CD4-positive, alpha-beta T cell treated with Interleukin-4 for 1 hour (primary cell): Measurements from ENCODE around the gene OR56A1.
A peak's percentile ranks its signal among the peaks of the same experiment; 100 is the strongest.
"Not testable (repeated sequence)": the region's sequence is repeated elsewhere in the genome, so short reads cannot be mapped to it uniquely, and the experiment has no call there.

Source experiments
- DNase-seq, 2 donors: peaks; one replicate each; pipeline ENCODE4 v3.0.0-alpha.2; 2020 to 2022

The OR56A1 gene

GRCh38 chr11:6030708-6031405 lies at the start of gene OR56A1:
Gene OR56A1 (minus strand): TSS chr11:6030758. CDS start chr11:6027692, 3,066 bp downstream.
- no peak for DNase-seq

- no peak for DNase-seq
These were observed 48.9 kb upstream of the OR56A1 start for GRCh38 chr11:6079463-6079862.

- DNase-seq, result no peak
These were observed 47.2 kb upstream of the OR56A1 start for GRCh38 chr11:6077723-6078122.

- not testable (repeated sequence) for DNase-seq
These were observed 45.9 kb upstream of the OR56A1 start for GRCh38 chr11:6076443-6076842.

- DNase-seq, result no peak
These were observed 36.9 kb upstream of the OR56A1 start for GRCh38 chr11:6067502-6067901.

- DNase-seq, result no peak
These were observed 32.3 kb upstream of the OR56A1 start for GRCh38 chr11:6062691-6063358.

GRCh38 chr11:6061475-6061874 lies 30.9 kb upstream of the OR56A1 start:
- no peak for DNase-seq

- no peak for DNase-seq
These were observed 26.9 kb upstream of the OR56A1 start for GRCh38 chr11:6057452-6057851.

GRCh38 chr11:6055569-6055968 lies 25.0 kb upstream of the OR56A1 start:
- no peak for DNase-seq

GRCh38 chr11:6052374-6052773 lies 21.8 kb upstream of the OR56A1 start:
- no peak for DNase-seq

- DNase-seq, result no peak
These were observed 10.3 kb upstream of the OR56A1 start for GRCh38 chr11:6040874-6041273.

GRCh38 chr11:6027501-6027900 lies 3.1 kb downstream of the OR56A1 start:
- DNase-seq, result no peak

- no peak for DNase-seq
These were observed 5.5 kb downstream of the OR56A1 start for GRCh38 chr11:6025056-6025455.

GRCh38 chr11:6022956-6023355 lies 7.6 kb downstream of the OR56A1 start:
- DNase-seq, result peak in 1 of 2 donors; percentile 53

GRCh38 chr11:6013042-6013441 lies 17.5 kb downstream of the OR56A1 start:
- DNase-seq, result no peak

- no peak for DNase-seq
These were observed 18.4 kb downstream of the OR56A1 start for GRCh38 chr11:6012035-6012668.

- DNase-seq, result no peak
These were observed 23.7 kb downstream of the OR56A1 start, which contains the start of gene OR56A4 for GRCh38 chr11:6006846-6007245. Gene OR56A4 (minus strand): TSS chr11:6006946. CDS start chr11:6002992, 3,954 bp downstream.

- no peak for DNase-seq
These were observed 24.2 kb downstream of the OR56A1 start for GRCh38 chr11:6006395-6006794.

- no peak for DNase-seq
These were observed 28.3 kb downstream of the OR56A1 start for GRCh38 chr11:6002202-6002699.

- no peak for DNase-seq
These were observed 35.8 kb downstream of the OR56A1 start for GRCh38 chr11:5994791-5995190.

GRCh38 chr11:5992604-5993251 lies 37.8 kb downstream of the OR56A1 start:
- no peak for DNase-seq

- no peak for DNase-seq
These were observed 38.4 kb downstream of the OR56A1 start for GRCh38 chr11:5992150-5992549.

GRCh38 chr11:5989203-5989602 lies 41.4 kb downstream of the OR56A1 start:
- no peak for DNase-seq
